Chondrocyte (in vitro differentiated cells): ENCODE data around the gene GTPBP4. TPM values are rescaled to one million over a fixed set of nuclear protein-coding genes. Genes with fewer than 3 reads are reported as not detected.
"Not testable (repeated sequence)": the region's sequence is repeated elsewhere in the genome, so short reads cannot be mapped to it uniquely, and the experiment has no call there.

Source experiments
- DNase-seq: peaks from one replicate; pipeline ENCODE4 v3.0.0; 2021; ENCODE audit warnings: mixed read lengths, low spot score
- H3K27ac Mint-ChIP-seq: one replicate; pipeline ENCODE4 v1.8.0; 2021; ENCODE audit warnings: mild to moderate bottlenecking, moderate library complexity, mixed read lengths; ENCODE audit not compliant: unreplicated experiment
- H3K27me3 Mint-ChIP-seq: 2 replicates; pipeline ENCODE4 v1.8.0; 2021; ENCODE audit warnings: low read depth, mixed read lengths
- H3K36me3 Mint-ChIP-seq: 2 replicates; pipeline ENCODE4 v1.8.0; 2021; ENCODE audit warnings: low read depth, mixed read lengths
- H3K4me1 Mint-ChIP-seq: 2 replicates; pipeline ENCODE4 v1.8.0; 2021; ENCODE audit warnings: low read depth, mild to moderate bottlenecking, mixed read lengths
- H3K4me3 Mint-ChIP-seq: one replicate; pipeline ENCODE4 v1.8.0; 2021; ENCODE audit warnings: mild to moderate bottlenecking, moderate library complexity, mixed read lengths; ENCODE audit not compliant: unreplicated experiment
- H3K9me3 Mint-ChIP-seq: 2 replicates; pipeline ENCODE4 v1.8.0; 2021; ENCODE audit warnings: low read depth, mixed read lengths
- total RNA-seq: library from RNA; stranded (reverse); gene quantifications from 3 replicates; pipeline ENCODE4 v1.2.1, GENCODE V29; 2021
- TF ChIP-seq, protein P1 (sequence below): fragments of 200-600 bp; sonication (generic); IDR thresholded peaks from 2 replicates; pipeline ENCODE4 v1.5.0; 2021; ENCODE audit warnings: antibody characterized with exemption, mild to moderate bottlenecking, moderate library complexity

Gene GTPBP4
- total RNA-seq, 1 donor from 2014 or later, result 48.5 TPM

DNA sequence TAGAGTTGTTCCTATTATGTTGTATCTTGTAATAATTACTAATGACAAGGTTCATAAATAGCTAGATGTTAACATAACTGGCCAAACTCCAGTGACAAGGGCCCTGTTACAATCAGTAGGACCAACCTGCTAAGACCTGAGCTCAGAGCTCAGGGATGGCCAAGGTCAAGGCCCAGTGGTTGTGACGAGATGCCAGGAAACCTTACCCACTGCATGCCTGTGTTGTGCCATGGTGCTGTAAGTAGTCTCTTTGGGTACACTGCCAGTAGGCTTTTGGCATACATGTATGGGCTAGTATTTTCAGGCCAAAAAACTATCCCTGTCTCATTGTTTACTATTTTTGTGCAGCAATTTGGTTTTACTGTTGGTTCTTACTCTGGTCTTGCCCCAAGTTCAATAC lies 45.4 kb downstream of the GTPBP4 start:
- DNase-seq, result no peak
- Mint-ChIP-seq H3K36me3 (peaks cover 13% of the 10 kb centered on the region), H3K4me1 (peaks cover 18% of the 10 kb centered on the region), H3K27me3 (no peaks in the 10 kb centered on the region), H3K4me3 (no peak overlapping the region), H3K27ac (no peak overlapping the region), H3K9me3 (no peaks in the 10 kb centered on the region)
- TF ChIP-seq, protein P1, sequence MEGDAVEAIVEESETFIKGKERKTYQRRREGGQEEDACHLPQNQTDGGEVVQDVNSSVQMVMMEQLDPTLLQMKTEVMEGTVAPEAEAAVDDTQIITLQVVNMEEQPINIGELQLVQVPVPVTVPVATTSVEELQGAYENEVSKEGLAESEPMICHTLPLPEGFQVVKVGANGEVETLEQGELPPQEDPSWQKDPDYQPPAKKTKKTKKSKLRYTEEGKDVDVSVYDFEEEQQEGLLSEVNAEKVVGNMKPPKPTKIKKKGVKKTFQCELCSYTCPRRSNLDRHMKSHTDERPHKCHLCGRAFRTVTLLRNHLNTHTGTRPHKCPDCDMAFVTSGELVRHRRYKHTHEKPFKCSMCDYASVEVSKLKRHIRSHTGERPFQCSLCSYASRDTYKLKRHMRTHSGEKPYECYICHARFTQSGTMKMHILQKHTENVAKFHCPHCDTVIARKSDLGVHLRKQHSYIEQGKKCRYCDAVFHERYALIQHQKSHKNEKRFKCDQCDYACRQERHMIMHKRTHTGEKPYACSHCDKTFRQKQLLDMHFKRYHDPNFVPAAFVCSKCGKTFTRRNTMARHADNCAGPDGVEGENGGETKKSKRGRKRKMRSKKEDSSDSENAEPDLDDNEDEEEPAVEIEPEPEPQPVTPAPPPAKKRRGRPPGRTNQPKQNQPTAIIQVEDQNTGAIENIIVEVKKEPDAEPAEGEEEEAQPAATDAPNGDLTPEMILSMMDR, result no peak

DNA sequence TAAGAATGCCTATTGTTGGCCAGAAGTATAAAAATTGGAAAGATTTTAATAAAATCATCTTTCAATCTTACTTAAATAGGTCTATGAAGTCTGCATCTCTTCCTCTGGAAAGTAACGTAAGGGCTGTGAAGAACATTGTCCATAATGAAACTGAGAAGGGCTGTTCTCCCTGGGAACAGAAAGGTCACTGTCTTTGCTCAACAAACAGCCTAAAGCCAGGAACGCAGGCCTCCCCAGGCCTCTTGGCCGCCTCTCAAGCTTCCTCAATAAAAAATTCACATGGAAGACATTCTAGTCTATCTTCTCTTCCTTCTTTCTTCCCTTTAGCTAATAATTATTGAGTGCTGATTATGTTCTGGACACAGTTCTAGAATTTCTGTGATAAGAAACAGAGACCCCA lies 46.5 kb downstream of the GTPBP4 start:
- H3K27ac Mint-ChIP-seq, result no peak overlapping the region
- DNase-seq, result no peak
- TF ChIP-seq, protein P1, result no peak
- H3K9me3 Mint-ChIP-seq, result no peaks in the 10 kb centered on the region
- H3K4me3 Mint-ChIP-seq, result no peak overlapping the region
- H3K27me3 Mint-ChIP-seq, result no peaks in the 10 kb centered on the region
- H3K4me1 Mint-ChIP-seq, result peaks cover 18% of the 10 kb centered on the region
- peaks cover 13% of the 10 kb centered on the region for H3K36me3 Mint-ChIP-seq

DNA sequence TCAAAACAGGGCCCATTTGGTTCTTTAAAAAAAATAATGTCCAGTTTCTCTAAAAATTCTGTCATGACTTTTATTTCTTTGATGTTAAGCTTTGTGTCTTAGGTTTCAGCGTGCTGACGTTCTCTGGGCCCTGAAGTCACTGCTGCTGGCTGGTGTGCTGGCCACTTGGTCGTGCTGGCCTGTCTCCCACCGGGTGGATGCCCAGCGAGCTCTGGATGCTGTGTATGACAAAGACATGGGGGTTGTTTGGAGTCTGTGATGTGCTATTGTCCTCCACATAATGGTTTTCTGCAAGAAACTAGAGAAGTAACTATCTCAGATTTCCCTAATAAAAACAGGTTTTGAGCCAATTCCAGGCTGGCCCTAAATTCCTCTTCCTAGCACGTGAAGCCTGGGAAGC lies 47.0 kb downstream of the GTPBP4 start:
- DNase-seq, result no peak
- TF ChIP-seq, protein P1, result no peak
- H3K27me3 Mint-ChIP-seq, result no peaks in the 10 kb centered on the region
- H3K4me3 Mint-ChIP-seq, result no peak overlapping the region
- H3K9me3 Mint-ChIP-seq, result no peaks in the 10 kb centered on the region
- H3K4me1 Mint-ChIP-seq, result peaks cover 20% of the 10 kb centered on the region
- peaks cover 15% of the 10 kb centered on the region for H3K36me3 Mint-ChIP-seq
- H3K27ac Mint-ChIP-seq, result no peak overlapping the region

DNA sequence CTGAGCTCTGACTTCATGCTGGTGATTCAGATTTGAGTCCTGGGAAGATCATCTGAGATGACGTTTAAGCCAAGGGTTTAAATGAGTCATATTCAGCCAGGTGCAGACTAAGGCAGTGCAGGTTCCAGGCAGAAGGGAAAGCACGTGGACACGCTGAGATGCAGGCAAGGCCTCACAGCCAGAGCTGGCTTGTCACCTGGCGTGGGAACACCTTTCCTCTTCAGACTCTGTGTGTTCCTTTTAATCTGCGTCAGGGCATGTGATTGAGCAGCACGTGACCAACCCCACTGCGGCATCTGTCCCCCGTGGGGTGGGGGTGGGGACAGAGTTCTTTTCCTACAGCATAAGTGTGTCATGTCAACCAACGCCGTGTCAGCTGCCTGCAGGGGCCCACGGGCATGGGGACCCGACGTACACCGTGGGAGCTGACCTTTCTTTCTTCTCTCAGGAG lies 48.1 kb downstream of the GTPBP4 start:
- H3K4me1 Mint-ChIP-seq, result peaks cover 23% of the 10 kb centered on the region
- TF ChIP-seq, protein P1, result no peak
- DNase-seq, result no peak
- peaks cover 19% of the 10 kb centered on the region for H3K36me3 Mint-ChIP-seq
- H3K9me3 Mint-ChIP-seq, result no peaks in the 10 kb centered on the region
- no peak overlapping the region for H3K27ac Mint-ChIP-seq
- H3K27me3 Mint-ChIP-seq, result no peaks in the 10 kb centered on the region
- H3K4me3 Mint-ChIP-seq, result no peak overlapping the region

DNA sequence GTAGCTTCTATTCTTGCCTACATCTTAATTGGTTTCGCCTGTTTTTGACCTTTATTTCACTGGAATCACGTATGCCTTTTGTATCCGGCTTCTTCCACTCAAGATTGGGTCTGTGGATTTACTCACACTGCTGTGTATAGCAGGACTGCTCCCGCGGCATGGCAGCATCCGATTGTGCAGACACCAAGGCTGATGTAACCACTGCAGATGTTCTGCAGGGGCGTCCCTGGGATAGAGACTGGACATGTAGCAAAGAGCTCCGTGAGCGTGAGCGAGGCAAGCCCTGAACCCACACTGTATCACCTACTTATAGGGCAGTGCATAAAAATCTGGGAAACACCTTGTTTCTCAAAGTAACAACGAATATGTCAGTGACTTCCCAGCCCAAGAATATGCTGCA lies 48.9 kb downstream of the GTPBP4 start:
- H3K4me3 Mint-ChIP-seq, result no peak overlapping the region
- H3K27ac Mint-ChIP-seq, result no peak overlapping the region
- H3K4me1 Mint-ChIP-seq, result peaks cover 23% of the 10 kb centered on the region

DNA sequence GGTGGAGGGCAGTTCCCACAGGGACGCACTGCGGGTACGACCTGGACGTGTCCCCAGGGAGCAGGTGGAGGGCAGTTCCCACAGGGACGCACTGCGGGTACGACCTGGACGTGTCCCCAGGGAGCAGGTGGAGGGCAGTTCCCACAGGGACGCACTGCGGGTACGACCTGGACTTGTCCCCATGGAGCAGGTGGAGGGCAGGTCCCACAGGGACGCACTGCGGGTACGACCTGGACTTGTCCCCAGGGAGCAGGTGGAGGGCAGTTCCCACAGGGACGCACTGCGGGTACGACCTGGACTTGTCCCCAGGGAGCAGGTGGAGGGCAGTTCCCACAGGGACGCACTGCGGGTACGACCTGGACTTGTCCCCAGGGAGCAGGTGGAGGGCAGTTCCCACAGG lies 50.5 kb downstream of the GTPBP4 start:
- H3K4me1 Mint-ChIP-seq, result peaks cover 28% of the 10 kb centered on the region
- H3K27ac Mint-ChIP-seq, H3K4me3 Mint-ChIP-seq, H3K27me3 Mint-ChIP-seq, H3K9me3 Mint-ChIP-seq, DNase-seq: not testable (repeated sequence)
- peaks cover 25% of the 10 kb centered on the region for H3K36me3 Mint-ChIP-seq

More for the DNA sequence above, 48.9 kb downstream of the GTPBP4 start:
- TF ChIP-seq, protein P1, result no peak
- H3K36me3 Mint-ChIP-seq, result peaks cover 19% of the 10 kb centered on the region
- H3K9me3 Mint-ChIP-seq, result no peaks in the 10 kb centered on the region
- H3K27me3 Mint-ChIP-seq, result no peaks in the 10 kb centered on the region
- no peak for DNase-seq
